Endodermal cell (in vitro differentiated cells): ENCODE data around the gene TP53TG3D. TPM values are rescaled to one million over a fixed set of nuclear protein-coding genes. Genes with fewer than 3 reads are reported as not detected.
"Not testable (repeated sequence)": the region's sequence is repeated elsewhere in the genome, so short reads cannot be mapped to it uniquely, and the experiment has no call there.

ENCODE experiments used
- DNase-seq: peaks from one replicate; pipeline ENCODE4 v3.0.0-alpha.2; 2017
- H3K27ac ChIP-seq: 2 replicates; pipeline ENCODE4 v1.5.1; 2013; ENCODE audit warnings: mild to moderate bottlenecking, low read depth, low read length, moderate library complexity
- H3K27me3 ChIP-seq: 2 replicates; pipeline ENCODE4 v1.6.1; 2013; ENCODE audit warnings: mild to moderate bottlenecking, low read length, moderate library complexity; ENCODE audit not compliant: insufficient read depth, control insufficient read depth, poor library complexity, severe bottlenecking
- H3K36me3 ChIP-seq: 2 replicates; pipeline ENCODE4 v1.7.0; 2013; ENCODE audit warnings: mild to moderate bottlenecking, low read length, moderate library complexity; ENCODE audit not compliant: control insufficient read depth, insufficient read depth
- H3K4me1 ChIP-seq: one replicate; pipeline ENCODE4 v1.7.0; 2013; ENCODE audit warnings: low read length; ENCODE audit not compliant: control insufficient read depth, insufficient read depth
- H3K4me3 ChIP-seq: 2 replicates; pipeline ENCODE4 v1.5.1; 2013; ENCODE audit warnings: mild to moderate bottlenecking, low read length, moderate library complexity
- H3K9ac ChIP-seq: 2 replicates; pipeline ENCODE4 v1.6.1; 2013; ENCODE audit warnings: mild to moderate bottlenecking, low read length, moderate library complexity; ENCODE audit not compliant: poor library complexity, severe bottlenecking; ENCODE audit errors: extremely low read depth
- H3K9me3 ChIP-seq: 2 replicates; pipeline ENCODE4 v1.6.1; 2013; ENCODE audit warnings: mild to moderate bottlenecking, low read length, moderate library complexity; ENCODE audit not compliant: control insufficient read depth
- H3K27ac Mint-ChIP-seq: 2 replicates; pipeline ENCODE4 v1.8.0; 2020; ENCODE audit warnings: mixed read lengths
- H3K27me3 Mint-ChIP-seq: 2 replicates; pipeline ENCODE4 v1.8.0; 2021; ENCODE audit warnings: mild to moderate bottlenecking, mixed read lengths; ENCODE audit not compliant: insufficient read depth
- H3K36me3 Mint-ChIP-seq: 2 replicates; pipeline ENCODE4 v1.8.0; 2020; ENCODE audit warnings: low read depth, mixed read lengths
- H3K4me1 Mint-ChIP-seq: 2 replicates; pipeline ENCODE4 v1.8.0; 2020; ENCODE audit warnings: mixed read lengths
- H3K4me3 Mint-ChIP-seq: 2 replicates; pipeline ENCODE4 v1.8.0; 2020; ENCODE audit warnings: mild to moderate bottlenecking, moderate library complexity, mixed read lengths
- H3K9me3 Mint-ChIP-seq: 2 replicates; pipeline ENCODE4 v1.8.0; 2020; ENCODE audit warnings: mild to moderate bottlenecking, mixed read lengths
- WGBS, 2 experiments: methylation state at CpG; one replicate each; pipeline versions ENCODE4 v1.1.5 to v1.1.7; 2013; ENCODE audit warnings: missing lambda C conversion rate in 2 of 2, mixed read lengths in 1 of 2; ENCODE audit not compliant: insufficient coverage in 1 of 2, insufficient read length in 1 of 2; 5-methylcytosine and 5-hydroxymethylcytosine counted together
- total RNA-seq, 2 donors: library from RNA; stranded (reverse); fragmentation: NEBNext Ultra II Directional in 1 of 2; extraction: Animal tissue kit (Norgen Biotek cat#: 25700) in 1 of 2; gene quantifications; 2 replicates in 1 of 2; 3 replicates in 1 of 2; pipeline ENCODE4 v1.2.1, GENCODE V29; 2021

The TP53TG3D gene
- total RNA-seq, 2 donors from 2014 or later, result not detected

DNA sequence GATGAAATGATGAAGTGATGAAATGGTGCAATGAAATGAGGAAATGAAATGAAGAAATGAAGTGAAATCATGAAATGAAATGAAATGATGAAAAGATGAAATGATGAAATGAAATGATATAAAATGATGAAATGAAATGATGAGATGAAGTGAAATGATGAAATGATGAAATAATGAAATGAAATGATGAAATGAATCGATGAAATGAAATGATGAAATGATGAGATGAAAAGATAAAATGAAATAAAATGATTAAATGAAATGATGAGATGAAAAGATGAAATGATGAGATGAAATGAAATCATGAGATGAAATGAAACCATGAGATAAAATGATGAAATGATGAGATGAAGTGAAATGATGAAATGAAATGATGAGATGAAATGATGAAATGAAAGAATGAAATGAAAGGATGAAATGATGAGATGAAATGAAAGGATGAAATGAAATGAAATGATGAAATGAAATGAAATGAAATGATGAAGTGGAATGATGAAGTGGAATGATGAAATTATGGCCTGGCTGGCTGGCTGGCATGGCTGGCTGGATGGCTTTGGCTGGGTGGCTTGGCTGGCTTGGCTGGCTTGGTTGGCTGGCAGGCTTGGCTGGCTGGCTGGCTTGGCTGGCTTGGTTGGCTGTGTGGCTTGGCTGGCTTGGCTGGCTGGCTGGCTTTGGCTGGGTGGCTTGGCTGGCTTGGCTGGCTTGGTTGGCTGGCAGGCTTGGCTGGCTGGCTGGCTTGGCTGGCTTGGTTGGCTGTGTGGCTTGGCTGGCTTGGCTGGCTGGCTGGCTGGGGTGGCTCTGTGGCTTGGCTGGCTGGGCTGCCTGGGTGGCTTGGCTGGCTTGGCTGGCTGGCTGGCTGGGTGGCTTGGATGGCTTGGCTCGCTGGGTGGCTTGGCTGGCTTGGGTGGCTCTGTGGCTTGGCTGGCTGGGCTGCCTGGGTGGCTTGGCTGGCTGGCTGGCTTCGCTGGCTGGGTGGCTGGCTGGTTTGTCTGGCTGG lies 32.0 kb downstream of the TP53TG3D start:
- H3K4me1 Mint-ChIP-seq, H3K36me3 Mint-ChIP-seq, DNase-seq, H3K36me3 ChIP-seq, H3K4me3 Mint-ChIP-seq, H3K4me1 ChIP-seq, H3K27ac Mint-ChIP-seq, H3K9ac ChIP-seq, H3K9me3 ChIP-seq, H3K27me3 Mint-ChIP-seq, H3K27me3 ChIP-seq, H3K27ac ChIP-seq, H3K4me3 ChIP-seq: not testable (repeated sequence)
- WGBS, 2 experiments, result 67 to 73% methylated on average over 1 to 2 of the region's 3 CpGs
- H3K9me3 Mint-ChIP-seq, result peaks cover 11% of the 10 kb centered on the region

DNA sequence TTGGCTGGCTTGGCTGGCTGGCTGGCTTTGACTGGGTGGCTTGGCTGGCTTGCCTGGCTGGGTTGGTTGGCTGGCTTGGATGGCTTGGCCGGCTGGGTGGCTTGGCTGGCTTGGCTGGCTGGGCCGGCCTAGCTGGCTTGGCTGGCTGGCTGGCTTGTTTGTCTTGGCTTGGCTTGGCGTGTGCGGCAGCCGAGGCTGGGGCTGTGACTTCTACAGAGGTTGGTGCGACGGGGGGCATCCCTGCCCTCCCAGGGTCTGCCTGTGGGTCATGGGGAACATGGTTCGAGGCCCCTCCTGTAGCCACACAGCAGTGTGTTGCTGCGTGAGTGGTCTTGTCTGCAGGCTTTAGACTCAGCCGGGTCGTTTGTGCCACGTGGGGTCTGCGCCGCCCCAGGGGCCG lies 33.1 kb downstream of the TP53TG3D start:
- H3K9me3 ChIP-seq, H3K4me3 Mint-ChIP-seq, H3K27me3 ChIP-seq, H3K4me3 ChIP-seq, H3K4me1 Mint-ChIP-seq, H3K27ac Mint-ChIP-seq, H3K36me3 Mint-ChIP-seq, H3K27ac ChIP-seq, DNase-seq, H3K36me3 ChIP-seq, H3K9ac ChIP-seq, H3K4me1 ChIP-seq, H3K27me3 Mint-ChIP-seq: not testable (repeated sequence)
- 94% methylated on average over 2 of the region's 15 CpGs; no CpG with 5 or more reads in 1 of the 2 experiments for WGBS, 2 experiments
- H3K9me3 Mint-ChIP-seq, result peaks cover 11% of the 10 kb centered on the region

DNA sequence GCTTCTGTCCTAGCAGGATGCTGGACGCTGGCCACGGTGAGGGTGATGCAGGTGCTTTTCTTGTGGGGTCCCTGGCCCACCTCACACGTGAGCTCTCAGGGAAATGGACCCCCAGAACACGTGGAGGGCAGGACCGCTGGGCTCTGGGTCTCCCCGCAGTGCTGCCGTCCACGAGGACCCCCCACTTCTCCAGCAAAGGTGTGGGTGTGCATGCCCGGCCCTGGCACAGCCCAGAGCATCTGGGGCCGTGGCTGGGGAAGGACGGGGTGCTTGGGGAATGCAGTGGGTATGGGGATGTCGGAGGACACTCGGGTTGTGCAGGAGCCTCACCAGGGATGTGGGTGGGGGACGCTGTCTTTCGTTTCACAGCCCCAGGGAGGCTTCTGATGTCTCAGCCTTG lies 34.7 kb downstream of the TP53TG3D start:
- H3K4me1 Mint-ChIP-seq, H3K27ac ChIP-seq, H3K36me3 ChIP-seq, H3K4me1 ChIP-seq, H3K27me3 Mint-ChIP-seq, DNase-seq, H3K27me3 ChIP-seq, H3K9ac ChIP-seq, H3K4me3 Mint-ChIP-seq, H3K9me3 ChIP-seq, H3K4me3 ChIP-seq, H3K9me3 Mint-ChIP-seq, H3K27ac Mint-ChIP-seq, H3K36me3 Mint-ChIP-seq: not testable (repeated sequence)
- 51% methylated on average over 4 of the region's 15 CpGs; no CpG with 5 or more reads in 1 of the 2 experiments for WGBS, 2 experiments

DNA sequence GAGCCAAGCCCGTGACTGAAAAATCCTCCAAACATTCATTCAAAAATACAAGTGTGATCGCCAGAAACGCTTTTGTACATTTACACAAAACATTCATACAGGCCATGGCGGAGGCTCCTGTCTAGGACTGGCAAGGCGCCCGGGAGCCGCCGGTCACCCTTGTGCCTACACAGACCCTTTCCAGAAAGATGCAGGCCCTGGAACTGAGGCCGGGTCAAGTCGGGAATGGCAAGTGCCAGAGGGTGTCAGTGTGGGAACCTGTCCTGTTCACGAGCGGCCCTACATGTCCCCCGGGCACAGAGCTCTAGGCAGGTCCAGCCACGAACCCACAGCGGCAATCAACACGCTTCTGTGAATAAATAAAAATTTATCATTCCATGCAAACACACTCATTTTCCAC lies 36.1 kb downstream of the TP53TG3D start:
- not testable (repeated sequence) for H3K27me3 Mint-ChIP-seq, H3K4me1 Mint-ChIP-seq, H3K36me3 ChIP-seq, H3K9ac ChIP-seq, H3K4me1 ChIP-seq, H3K9me3 Mint-ChIP-seq, H3K36me3 Mint-ChIP-seq, H3K4me3 ChIP-seq, H3K4me3 Mint-ChIP-seq, H3K27ac ChIP-seq, H3K9me3 ChIP-seq, DNase-seq, H3K27ac Mint-ChIP-seq, H3K27me3 ChIP-seq
- 100% methylated on average over 2 of the region's 16 CpGs; no CpG with 5 or more reads in 1 of the 2 experiments for WGBS, 2 experiments

DNA sequence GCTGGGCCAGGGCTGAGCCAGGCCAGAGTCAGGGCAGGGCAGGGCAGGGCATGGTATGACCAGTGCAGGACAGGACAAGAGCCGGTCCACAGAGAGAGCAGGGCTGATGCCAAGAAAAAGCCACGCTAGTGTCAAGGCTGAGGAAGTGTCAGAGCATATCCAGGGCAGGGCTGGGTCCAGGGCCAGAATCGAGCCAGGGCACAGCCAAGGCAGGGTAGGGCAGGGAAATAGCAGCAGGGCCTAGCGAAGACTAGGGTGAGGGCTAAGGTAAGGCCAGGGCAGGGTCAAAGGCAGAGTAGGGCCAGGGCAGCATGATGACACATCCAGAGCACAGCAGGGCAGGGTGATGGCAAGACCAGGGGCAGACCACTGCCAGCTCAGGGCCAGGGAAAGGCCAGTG lies 49.7 kb downstream of the TP53TG3D start:
- not testable (repeated sequence) for H3K9ac ChIP-seq, H3K27ac ChIP-seq, H3K36me3 ChIP-seq, H3K4me3 Mint-ChIP-seq, H3K9me3 Mint-ChIP-seq, H3K4me3 ChIP-seq, H3K9me3 ChIP-seq, H3K4me1 ChIP-seq, DNase-seq, H3K27ac Mint-ChIP-seq, H3K4me1 Mint-ChIP-seq, H3K27me3 ChIP-seq, H3K36me3 Mint-ChIP-seq, H3K27me3 Mint-ChIP-seq
- no CpG with 5 or more reads among the region's 4 CpGs for WGBS, 2 experiments
